Chondrocyte (in vitro differentiated cells): ENCODE data around the gene YES1. TPM values are rescaled to one million over a fixed set of nuclear protein-coding genes. Genes with fewer than 3 reads are reported as not detected.

Experiments used
- DNase-seq: peaks from one replicate; pipeline ENCODE4 v3.0.0; 2021; ENCODE audit warnings: mixed read lengths, low spot score
- H3K27ac Mint-ChIP-seq: one replicate; pipeline ENCODE4 v1.8.0; 2021; ENCODE audit warnings: mild to moderate bottlenecking, moderate library complexity, mixed read lengths; ENCODE audit not compliant: unreplicated experiment
- H3K27me3 Mint-ChIP-seq: 2 replicates; pipeline ENCODE4 v1.8.0; 2021; ENCODE audit warnings: low read depth, mixed read lengths
- H3K36me3 Mint-ChIP-seq: 2 replicates; pipeline ENCODE4 v1.8.0; 2021; ENCODE audit warnings: low read depth, mixed read lengths
- H3K4me1 Mint-ChIP-seq: 2 replicates; pipeline ENCODE4 v1.8.0; 2021; ENCODE audit warnings: low read depth, mild to moderate bottlenecking, mixed read lengths
- H3K4me3 Mint-ChIP-seq: one replicate; pipeline ENCODE4 v1.8.0; 2021; ENCODE audit warnings: mild to moderate bottlenecking, moderate library complexity, mixed read lengths; ENCODE audit not compliant: unreplicated experiment
- H3K9me3 Mint-ChIP-seq: 2 replicates; pipeline ENCODE4 v1.8.0; 2021; ENCODE audit warnings: low read depth, mixed read lengths
- CTCF ChIP-seq: fragments of 200-600 bp; sonication (generic); IDR thresholded peaks from 2 replicates; pipeline ENCODE4 v1.5.0; 2021; ENCODE audit warnings: antibody characterized with exemption, mild to moderate bottlenecking, moderate library complexity
- long read RNA-seq: library from polyadenylated mRNA; stranded (forward); transcript quantifications from one replicate; pipeline ENCODE4 v2.0.0, GENCODE V29; 2021
- total RNA-seq: library from RNA; stranded (reverse); gene quantifications from 3 replicates; pipeline ENCODE4 v1.2.1, GENCODE V29; 2021

YES1 gene
- total RNA-seq = 31.1 to 38.0 TPM (median 36.9 TPM) in 3 replicates
- long read RNA-seq, full-length matches to known transcripts = 67 of 77 reads
- long read RNA-seq, partial matches to known transcripts = 2 of 77 reads
- long read RNA-seq, other reads (novel, unspliced or antisense) = 8 of 77 reads

GRCh38 chr18:811892-812375 is at the start of gene YES1:
Gene YES1, minus strand, starts transcription at chr18:812242. Its CDS starts 55,415 bp downstream, at chr18:756827.
- DNase-seq = peak; percentile 92
- no peak for TF ChIP-seq CTCF
- peaks cover 27% of the 10 kb centered on the region for H3K4me1 Mint-ChIP-seq
- peak within 1 kb of the TSS; percentile 98 for H3K27ac Mint-ChIP-seq
- H3K4me3 Mint-ChIP-seq = peak within 1 kb of the TSS; percentile 90
- no peaks in the 10 kb centered on the region for H3K36me3 Mint-ChIP-seq
- no peaks in the 10 kb centered on the region for H3K27me3 Mint-ChIP-seq
- no peaks in the 10 kb centered on the region for H3K9me3 Mint-ChIP-seq

GRCh38 chr18:857986-858385 is 45.9 kb upstream of the YES1 start:
- peaks cover 7% of the 10 kb centered on the region for H3K4me1 Mint-ChIP-seq
- no peak overlapping the region for H3K27ac Mint-ChIP-seq
- peaks cover 29% of the 10 kb centered on the region for H3K27me3 Mint-ChIP-seq
- H3K4me3 Mint-ChIP-seq = no peak overlapping the region
- H3K9me3 Mint-ChIP-seq = no peaks in the 10 kb centered on the region
- H3K36me3 Mint-ChIP-seq = no peaks in the 10 kb centered on the region
- no peak for TF ChIP-seq CTCF
- no peak for DNase-seq

GRCh38 chr18:853471-853870 is 41.4 kb upstream of the YES1 start:
- H3K27ac Mint-ChIP-seq = no peak overlapping the region
- no peak for TF ChIP-seq CTCF
- no peaks in the 10 kb centered on the region for H3K36me3 Mint-ChIP-seq
- no peak for DNase-seq
- no peak overlapping the region for H3K4me3 Mint-ChIP-seq
- H3K4me1 Mint-ChIP-seq = peaks cover 7% of the 10 kb centered on the region
- peaks cover 9% of the 10 kb centered on the region for H3K27me3 Mint-ChIP-seq
- no peaks in the 10 kb centered on the region for H3K9me3 Mint-ChIP-seq

GRCh38 chr18:850960-851359 is 38.9 kb upstream of the YES1 start:
- H3K9me3 Mint-ChIP-seq = no peaks in the 10 kb centered on the region
- H3K27me3 Mint-ChIP-seq = peaks cover 7% of the 10 kb centered on the region
- H3K36me3 Mint-ChIP-seq = no peaks in the 10 kb centered on the region
- TF ChIP-seq CTCF = no peak
- H3K4me3 Mint-ChIP-seq = no peak overlapping the region
- H3K27ac Mint-ChIP-seq = no peak overlapping the region
- no peaks in the 10 kb centered on the region for H3K4me1 Mint-ChIP-seq
- DNase-seq = no peak

GRCh38 chr18:849021-849420 is 37.0 kb upstream of the YES1 start:
- Mint-ChIP-seq H3K36me3 (no peaks in the 10 kb centered on the region), H3K4me1 (peaks cover 5% of the 10 kb centered on the region), H3K27me3 (peaks cover 7% of the 10 kb centered on the region), H3K27ac (no peak overlapping the region), H3K4me3 (no peak overlapping the region), H3K9me3 (no peaks in the 10 kb centered on the region)
- DNase-seq = no peak
- no peak for TF ChIP-seq CTCF
